HFFc6 (cell line): ENCODE results near the gene SLC19A2. TPM values are rescaled to one million over a fixed set of nuclear protein-coding genes. Genes with fewer than 3 reads are reported as not detected.

Experiments used
- DNase-seq: peaks from one replicate; pipeline ENCODE4 v3.0.0-alpha.2; 2018
- H3K27ac Mint-ChIP-seq: 2 replicates; pipeline ENCODE4 v1.8.0; 2020; ENCODE audit warnings: mild to moderate bottlenecking, mixed read lengths
- H3K27me3 Mint-ChIP-seq: 2 replicates; pipeline ENCODE4 v1.8.0; 2021; ENCODE audit warnings: mild to moderate bottlenecking, moderate library complexity, mixed read lengths; ENCODE audit not compliant: insufficient read depth
- H3K36me3 Mint-ChIP-seq: 2 replicates; pipeline ENCODE4 v1.8.0; 2021; ENCODE audit warnings: low read depth, mixed read lengths
- H3K4me1 Mint-ChIP-seq: 2 replicates; pipeline ENCODE4 v1.8.0; 2020; ENCODE audit warnings: low read depth, mixed read lengths
- H3K4me3 Mint-ChIP-seq: 2 replicates; pipeline ENCODE4 v1.8.0; 2020; ENCODE audit warnings: mild to moderate bottlenecking, moderate library complexity, mixed read lengths
- H3K9me3 Mint-ChIP-seq: 2 replicates; pipeline ENCODE4 v1.8.0; 2020; ENCODE audit warnings: mild to moderate bottlenecking, mixed read lengths
- CTCF ChIP-seq: fragments of 200-600 bp; sonication (generic); IDR thresholded peaks from 2 replicates; pipeline ENCODE4 v1.5.0; 2021; ENCODE audit warnings: antibody characterized with exemption, mild to moderate bottlenecking
- total RNA-seq, 6 experiments: library from RNA; stranded (reverse); fragmentation: NEBNext Ultra II Directional; extraction: Animal tissue kit (Norgen Biotek cat#: 25700); gene quantifications; 2 replicates in 1 of 6; 3 replicates in 5 of 6; pipeline ENCODE4 v1.2.3, GENCODE V29; 2021

Gene SLC19A2
- total RNA-seq, 6 experiments from 2014 or later: 2.3 to 3.2 (median 2.8) TPM

- Mint-ChIP-seq H3K36me3 (no peaks in the 10 kb centered on the region), H3K27ac (no peak overlapping the region), H3K27me3 (no peaks in the 10 kb centered on the region; the same call in 1 of the 2 replicates), H3K9me3 (no peaks in the 10 kb centered on the region), H3K4me3 (no peak overlapping the region), H3K4me1 (no peaks in the 10 kb centered on the region)
- no peak for DNase-seq
- no peak for TF ChIP-seq CTCF
Measured at GRCh38 chr1:169523904-169524303, 38.2 kb upstream of the SLC19A2 start.

- TF ChIP-seq CTCF: no peak
- H3K27me3 Mint-ChIP-seq: no peaks in the 10 kb centered on the region
- H3K4me1 Mint-ChIP-seq: no peaks in the 10 kb centered on the region
- no peaks in the 10 kb centered on the region for H3K36me3 Mint-ChIP-seq
- DNase-seq: no peak
- H3K9me3 Mint-ChIP-seq: no peaks in the 10 kb centered on the region
- no peak overlapping the region for H3K27ac Mint-ChIP-seq
- no peak overlapping the region for H3K4me3 Mint-ChIP-seq
Measured at GRCh38 chr1:169521226-169521625, 35.5 kb upstream of the SLC19A2 start.

- Mint-ChIP-seq H3K9me3 (no peaks in the 10 kb centered on the region), H3K27ac (no peak overlapping the region), H3K4me3 (no peak overlapping the region), H3K36me3 (no peaks in the 10 kb centered on the region), H3K27me3 (no peaks in the 10 kb centered on the region), H3K4me1 (no peaks in the 10 kb centered on the region)
- no peak for DNase-seq
- TF ChIP-seq CTCF: no peak
Measured at GRCh38 chr1:169517558-169518186, 31.9 kb upstream of the SLC19A2 start.

- DNase-seq: no peak
- no peaks in the 10 kb centered on the region for H3K27me3 Mint-ChIP-seq
- H3K9me3 Mint-ChIP-seq: no peaks in the 10 kb centered on the region
- no peak for TF ChIP-seq CTCF
- no peak overlapping the region for H3K4me3 Mint-ChIP-seq
- H3K27ac Mint-ChIP-seq: no peak overlapping the region
- no peaks in the 10 kb centered on the region for H3K36me3 Mint-ChIP-seq
- peaks cover 17% of the 10 kb centered on the region for H3K4me1 Mint-ChIP-seq
Measured at GRCh38 chr1:169515641-169516040, 29.9 kb upstream of the SLC19A2 start.

- Mint-ChIP-seq H3K4me1 (peaks cover 17% of the 10 kb centered on the region), H3K9me3 (no peaks in the 10 kb centered on the region), H3K27ac (no peak overlapping the region), H3K27me3 (no peaks in the 10 kb centered on the region), H3K4me3 (no peak overlapping the region), H3K36me3 (no peaks in the 10 kb centered on the region)
- TF ChIP-seq CTCF: no peak
- no peak for DNase-seq
Measured at GRCh38 chr1:169514566-169515270, 29.0 kb upstream of the SLC19A2 start.
